GM21737 (cell line): Measurements from ENCODE around the gene PAK1IP1.
A peak's percentile ranks its signal among the peaks of the same experiment; 100 is the strongest.
"Not testable (repeated sequence)": the region's sequence is repeated elsewhere in the genome, so short reads cannot be mapped to it uniquely, and the experiment has no call there.

Experiments used
- ATAC-seq: cut with Tn5 transposase; IDR thresholded peaks from one replicate; pipeline ENCODE4 v1.9.1; 2021; ENCODE audit warnings: mild to moderate bottlenecking, moderate library complexity; ENCODE audit not compliant: unreplicated experiment

PAK1IP1 gene

GRCh38 chr6:10690651-10691445, 3.9 kb upstream of the PAK1IP1 start:
- no peak for ATAC-seq

GRCh38 chr6:10692965-10693538, 1.7 kb upstream of the PAK1IP1 start:
- no peak for ATAC-seq

GRCh38 chr6:10695086-10695657, 400 bp downstream of the PAK1IP1 start:
- no peak for ATAC-seq

GRCh38 chr6:10696655-10697054, 1.9 kb downstream of the PAK1IP1 start:
- ATAC-seq, result no peak

DNA sequence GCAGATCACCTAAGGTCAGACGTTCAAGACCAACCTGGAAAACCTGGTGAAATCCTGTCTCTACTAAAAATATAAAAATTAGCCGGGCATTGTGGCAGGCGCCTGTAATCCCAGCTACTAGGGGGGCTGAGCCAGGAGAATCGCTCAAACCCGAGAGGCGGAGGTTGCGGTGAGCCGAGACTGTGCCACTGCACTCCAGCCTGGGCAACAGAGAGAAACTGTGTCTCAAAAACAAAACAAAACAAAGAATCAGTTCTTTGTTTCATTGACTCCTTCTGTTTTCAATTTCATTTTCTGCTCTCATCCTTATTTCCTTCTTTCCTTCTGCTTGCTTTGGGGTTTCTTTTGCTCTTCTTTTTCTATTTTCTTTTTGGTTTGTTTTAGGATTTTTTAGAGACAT, 19.2 kb downstream of the PAK1IP1 start:
- no peak for ATAC-seq

- no peak for ATAC-seq
Observed at GRCh38 chr6:10719296-10719963, 24.7 kb downstream of the PAK1IP1 start.

DNA sequence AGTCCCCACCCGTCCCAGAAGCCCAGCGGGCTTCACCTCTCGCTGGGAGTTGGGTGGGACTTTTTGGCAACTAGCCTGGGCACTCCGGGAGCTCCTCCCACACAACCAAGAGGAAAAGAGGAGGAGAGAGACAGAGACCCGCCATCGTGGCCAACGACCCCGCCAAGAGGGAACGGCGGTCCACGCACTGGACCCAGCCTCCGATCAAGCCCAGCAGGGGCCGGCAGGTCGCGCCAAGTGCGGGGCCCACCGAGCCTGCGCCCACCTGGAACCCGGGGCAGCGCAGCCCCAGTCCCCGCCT, 25.1 kb downstream of the PAK1IP1 start:
- ATAC-seq, result no peak

DNA sequence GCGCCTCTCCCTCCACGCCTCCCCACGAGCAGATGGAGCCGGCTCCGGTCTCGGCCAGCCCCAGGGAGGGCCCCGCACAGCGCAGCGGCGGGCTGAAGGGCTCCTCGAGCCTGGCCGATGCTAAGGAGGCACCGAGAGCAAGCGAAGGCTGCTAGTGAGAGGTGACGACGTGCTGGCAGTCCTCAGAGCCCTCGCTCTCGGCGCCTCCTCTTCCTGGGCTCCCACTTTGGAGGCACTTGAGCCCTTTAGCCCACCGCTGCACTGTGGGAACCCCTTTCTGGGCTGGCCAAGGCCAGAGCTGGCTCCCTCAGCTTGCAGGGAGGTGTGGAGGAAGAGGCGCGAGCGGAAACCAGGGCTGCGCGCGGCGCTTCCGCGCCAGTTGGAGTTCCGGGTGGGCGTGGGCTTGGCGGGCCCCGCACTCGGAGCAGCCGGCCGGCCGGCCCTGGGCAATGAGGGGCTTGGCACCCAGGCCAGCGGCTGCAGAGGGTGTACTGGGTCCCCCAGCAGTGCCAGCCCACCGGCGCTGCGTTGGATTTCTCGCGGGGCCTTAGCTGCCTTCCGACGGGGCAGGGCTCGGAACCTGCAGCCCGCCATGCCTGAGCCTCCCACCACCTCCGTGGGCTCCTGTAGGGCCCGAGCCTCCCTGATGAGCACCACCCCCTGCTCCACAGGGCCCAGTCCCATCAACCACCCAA, 25.6 kb downstream of the PAK1IP1 start:
- no peak for ATAC-seq

DNA sequence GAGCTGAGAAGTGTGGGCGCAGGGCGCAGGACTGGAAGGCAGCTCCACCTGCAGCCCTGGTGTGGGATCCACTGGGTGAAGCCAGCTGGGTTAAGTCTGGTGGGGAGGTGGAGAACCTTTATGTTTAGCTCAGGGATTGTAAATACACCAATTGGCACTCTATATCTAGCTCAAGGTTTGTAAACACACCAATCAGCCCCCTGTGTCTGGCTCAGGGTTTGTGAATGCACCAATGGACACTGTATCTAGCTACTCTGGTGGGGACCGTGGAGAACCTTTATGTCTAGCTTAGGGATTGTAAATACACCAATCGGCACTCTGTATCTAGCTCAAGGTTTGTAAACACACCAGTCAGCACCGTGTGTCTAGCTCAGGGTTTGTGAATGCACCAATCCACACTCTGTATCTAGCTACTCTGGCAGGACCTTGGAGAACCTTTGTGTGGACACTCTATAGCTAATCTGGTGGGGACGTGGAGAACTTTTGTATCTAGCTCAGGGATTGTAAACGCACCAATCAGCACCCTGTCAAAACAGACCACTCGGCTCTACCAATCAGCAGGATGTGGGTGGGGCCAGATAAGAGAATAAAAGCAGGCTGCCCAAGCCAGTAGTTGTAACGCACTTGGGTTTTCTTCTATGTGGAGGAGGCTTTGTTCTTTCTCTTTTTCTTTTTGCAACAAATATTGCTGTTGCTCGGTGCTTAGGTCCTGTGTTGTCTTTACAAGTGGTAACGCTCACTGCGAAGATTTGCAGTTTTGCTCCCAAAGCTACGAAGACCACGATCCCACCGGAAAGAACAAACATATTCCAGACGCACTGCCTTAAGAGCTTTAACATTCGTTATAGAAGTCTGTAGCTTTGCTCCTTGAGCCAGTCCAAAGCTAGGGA, 26.4 kb downstream of the PAK1IP1 start:
- not testable (repeated sequence) for ATAC-seq

- no peak for ATAC-seq
Observed at GRCh38 chr6:10721850-10722569, 27.2 kb downstream of the PAK1IP1 start.

GRCh38 chr6:10722570-10722819, 27.7 kb downstream of the PAK1IP1 start:
- ATAC-seq, result no peak

DNA sequence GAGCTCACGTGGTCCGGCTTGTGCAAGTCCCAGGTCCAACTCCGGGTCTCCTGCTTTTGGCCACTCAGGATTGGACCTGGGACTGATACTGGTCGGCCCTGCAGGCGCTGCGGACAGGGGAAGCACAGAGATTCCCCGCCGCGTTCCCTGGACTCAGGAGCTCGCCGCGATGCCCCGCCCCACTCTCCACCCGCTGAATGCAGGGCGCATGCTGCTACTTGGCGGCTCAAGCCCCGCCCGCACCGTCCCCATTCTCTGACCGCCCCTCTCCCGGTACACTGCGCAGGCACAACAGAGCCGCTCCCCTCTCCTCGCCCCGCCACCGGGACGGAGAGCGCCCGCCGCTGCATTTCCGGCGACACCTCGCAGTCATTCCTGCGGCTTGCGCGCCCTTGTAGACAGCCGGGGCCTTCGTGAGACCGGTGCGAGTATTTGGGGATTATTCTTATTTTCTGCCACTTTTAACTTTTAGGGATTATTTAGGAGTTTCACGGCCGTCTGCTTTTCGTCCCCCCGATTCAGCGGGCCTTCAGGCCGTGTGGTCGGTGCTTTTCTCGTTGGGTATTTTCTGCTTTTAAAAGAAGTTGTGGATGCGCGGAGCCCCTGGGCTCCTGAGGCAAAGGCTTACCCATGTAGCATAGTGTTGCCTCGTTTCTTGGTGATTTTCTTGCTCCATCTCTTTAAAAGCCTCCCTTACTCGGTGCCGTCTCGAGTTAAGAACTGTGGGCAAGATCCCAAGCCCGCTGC, 28.2 kb downstream of the PAK1IP1 start, which contains the start of gene TMEM14C:
Gene TMEM14C (plus strand): TSS at position 251 of the 747 bp plus-strand sequence. CDS start 1,544 bp downstream, outside the sequence.
- ATAC-seq, result peak; percentile 96

DNA sequence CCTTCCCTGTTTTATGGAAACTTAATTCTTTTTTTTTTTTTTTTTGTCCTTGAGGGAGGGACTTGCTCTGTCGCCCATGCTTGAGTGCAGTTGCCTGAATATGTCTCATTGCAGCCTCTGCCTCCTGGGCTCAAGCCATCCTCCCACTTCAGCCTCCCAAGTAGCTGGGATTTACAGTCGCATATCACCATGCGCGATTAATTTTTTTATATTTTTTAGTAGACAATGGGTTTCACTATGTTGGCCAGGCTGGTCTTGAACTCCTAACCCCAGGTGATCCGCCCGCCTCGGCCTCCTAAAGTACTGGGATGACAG, 28.8 kb downstream of the PAK1IP1 start:
- ATAC-seq, result no peak

DNA sequence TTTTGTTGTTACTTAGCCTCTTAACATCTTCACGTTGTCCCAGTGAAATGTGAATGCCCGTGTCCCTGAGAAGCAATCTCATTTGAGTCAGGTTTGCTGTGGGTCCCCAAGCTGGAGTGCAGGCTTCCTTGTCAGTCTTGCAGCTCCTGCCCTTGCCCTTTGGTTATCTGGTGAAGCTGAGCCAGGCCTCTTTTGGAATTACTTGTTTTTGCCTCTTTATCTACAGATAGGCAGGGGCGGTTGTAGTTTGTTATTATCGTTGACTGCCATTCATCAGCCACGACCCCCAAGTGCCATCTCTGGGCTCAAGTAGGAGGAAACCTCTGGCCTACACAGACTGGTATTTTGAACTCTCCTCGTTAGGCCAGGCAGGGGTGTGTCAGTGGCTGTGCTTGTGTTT, 30.3 kb downstream of the PAK1IP1 start:
- ATAC-seq, result no peak

- no peak for ATAC-seq
Observed at GRCh38 chr6:10725716-10726115, 30.9 kb downstream of the PAK1IP1 start.

GRCh38 chr6:10730254-10730653, 35.5 kb downstream of the PAK1IP1 start:
- no peak for ATAC-seq

DNA sequence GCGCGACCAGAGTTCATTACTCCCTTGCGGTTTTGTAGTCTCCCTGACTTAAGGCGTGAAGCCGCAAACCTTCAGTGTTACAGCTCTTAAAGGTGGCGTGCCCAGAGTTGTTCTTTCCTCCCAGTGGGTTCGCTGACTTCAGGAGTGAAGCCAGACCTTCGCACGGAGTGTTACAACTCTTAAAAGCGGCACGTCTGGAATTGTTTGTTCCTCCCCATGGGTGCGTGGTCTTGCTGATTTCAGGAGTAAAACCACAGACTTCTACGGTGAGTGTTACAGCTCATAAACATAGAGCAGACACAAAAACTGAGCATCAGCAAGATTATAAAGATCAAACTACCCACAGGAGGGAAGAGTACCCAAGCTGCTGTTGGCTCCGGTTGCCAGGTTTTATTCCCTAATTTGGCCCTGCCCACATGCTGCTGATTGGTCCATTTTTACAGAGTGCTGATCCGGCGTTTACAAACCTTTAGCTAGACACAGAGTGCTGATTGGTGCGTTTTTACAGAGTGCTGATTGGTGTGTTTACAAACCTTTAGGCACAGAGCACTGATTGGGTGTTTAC, 38.5 kb downstream of the PAK1IP1 start:
- no peak for ATAC-seq

DNA sequence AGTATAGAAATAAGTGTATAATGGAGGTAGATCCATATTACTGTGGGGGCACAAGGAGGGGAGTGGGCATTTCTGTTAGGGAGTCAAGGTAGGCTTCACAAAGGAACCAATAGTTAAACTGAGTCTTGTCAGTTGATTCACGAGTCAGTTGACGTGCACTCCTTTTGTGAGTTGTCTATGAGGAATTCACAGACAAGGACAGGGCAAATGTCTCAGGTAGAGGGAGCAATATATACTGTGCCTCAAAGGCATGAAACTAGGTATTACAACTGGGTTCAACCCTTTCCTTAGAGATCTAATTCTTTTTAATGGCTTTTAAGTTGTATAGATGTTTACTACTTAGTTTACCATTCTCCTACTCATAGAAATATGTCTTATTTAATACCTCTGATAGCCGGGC, 39.1 kb downstream of the PAK1IP1 start:
- ATAC-seq, result no peak

DNA sequence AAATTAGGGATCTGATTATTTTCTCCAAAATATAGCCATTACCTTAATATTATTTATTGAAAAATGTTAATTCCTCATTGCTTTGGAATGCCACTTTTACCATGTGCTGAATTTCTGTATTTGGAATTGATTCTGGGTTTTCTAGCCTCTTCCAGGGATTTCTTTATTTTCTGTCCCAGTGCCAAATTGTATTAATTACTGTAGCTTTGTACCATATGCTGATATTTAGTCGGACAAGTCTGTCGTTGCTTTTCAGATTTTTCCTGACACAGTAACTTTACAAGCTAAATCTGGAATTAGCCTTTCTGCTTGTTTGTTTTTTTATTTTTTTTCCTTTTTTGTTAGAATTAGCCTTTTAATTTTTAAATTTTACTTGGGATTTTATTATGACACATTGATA, 42.0 kb downstream of the PAK1IP1 start:
- no peak for ATAC-seq
